ENCODE data around the gene NFASC.

DNA sequence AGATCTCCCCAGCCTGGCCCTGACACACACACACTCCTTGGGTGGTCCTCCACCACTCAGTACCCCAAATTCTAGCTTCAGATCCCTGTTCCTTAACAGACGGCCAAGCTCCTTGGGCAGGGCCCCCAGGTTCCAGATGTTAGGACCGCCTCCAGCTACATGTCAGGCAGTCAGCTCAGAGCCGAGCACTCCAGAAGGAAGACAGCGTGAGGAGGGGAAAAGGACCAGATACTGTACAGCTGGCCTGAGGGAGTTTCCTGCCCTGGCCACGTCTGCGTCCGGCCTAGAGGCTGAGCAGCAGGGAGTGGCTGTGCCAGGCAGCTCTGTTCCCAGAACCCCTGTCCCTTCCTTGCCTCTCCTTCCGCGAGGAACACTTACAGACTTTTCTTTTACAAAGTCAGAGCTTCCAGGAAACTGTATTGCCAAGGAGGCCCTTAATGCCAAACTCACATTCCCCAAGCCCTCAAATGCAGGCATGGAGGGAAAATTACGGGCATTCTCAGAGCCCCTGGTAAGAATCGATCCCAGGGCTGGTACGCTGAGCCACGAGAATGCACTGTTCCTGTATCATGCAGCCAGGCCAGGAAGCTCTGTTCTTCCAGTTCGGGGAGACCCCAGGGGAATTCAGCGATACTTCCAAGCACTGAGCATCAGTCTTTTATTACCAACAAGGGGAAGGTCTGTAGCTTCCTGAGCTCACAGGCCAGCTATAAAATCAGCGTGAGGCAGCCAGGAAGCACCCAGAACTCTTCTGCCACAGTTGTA lies 127.1 kb downstream of the NFASC start:
- TF ChIP-seq EZH2 (IDR thresholded peaks at IDR 0.05; ENCODE audit: low read length, unreplicated experiment): no peak
- TF ChIP-seq, protein P1, sequence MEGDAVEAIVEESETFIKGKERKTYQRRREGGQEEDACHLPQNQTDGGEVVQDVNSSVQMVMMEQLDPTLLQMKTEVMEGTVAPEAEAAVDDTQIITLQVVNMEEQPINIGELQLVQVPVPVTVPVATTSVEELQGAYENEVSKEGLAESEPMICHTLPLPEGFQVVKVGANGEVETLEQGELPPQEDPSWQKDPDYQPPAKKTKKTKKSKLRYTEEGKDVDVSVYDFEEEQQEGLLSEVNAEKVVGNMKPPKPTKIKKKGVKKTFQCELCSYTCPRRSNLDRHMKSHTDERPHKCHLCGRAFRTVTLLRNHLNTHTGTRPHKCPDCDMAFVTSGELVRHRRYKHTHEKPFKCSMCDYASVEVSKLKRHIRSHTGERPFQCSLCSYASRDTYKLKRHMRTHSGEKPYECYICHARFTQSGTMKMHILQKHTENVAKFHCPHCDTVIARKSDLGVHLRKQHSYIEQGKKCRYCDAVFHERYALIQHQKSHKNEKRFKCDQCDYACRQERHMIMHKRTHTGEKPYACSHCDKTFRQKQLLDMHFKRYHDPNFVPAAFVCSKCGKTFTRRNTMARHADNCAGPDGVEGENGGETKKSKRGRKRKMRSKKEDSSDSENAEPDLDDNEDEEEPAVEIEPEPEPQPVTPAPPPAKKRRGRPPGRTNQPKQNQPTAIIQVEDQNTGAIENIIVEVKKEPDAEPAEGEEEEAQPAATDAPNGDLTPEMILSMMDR (conservative IDR thresholded peaks at IDR 0.05; ENCODE audit: low read depth, low read length): no peak
